Small intestine (tissue), 7 donors: Measurements from ENCODE around the gene TPSB2. TPM values are rescaled to one million over a fixed set of nuclear protein-coding genes. Genes with fewer than 3 reads are reported as not detected.
"Not testable (repeated sequence)": the region's sequence is repeated elsewhere in the genome, so short reads cannot be mapped to it uniquely, and the experiment has no call there.

ENCODE experiments used
- DNase-seq, 2 donors: peaks; one replicate each; pipeline versions ENCODE4 v3.0.0 to v3.0.0-alpha.2; 2013
- FAIRE-seq: peaks from 2 replicates; lab custom pipeline; 2012; peaks lifted over from hg19 to GRCh38; lab: Jason Lieb, UNC
- H3K27ac ChIP-seq, 3 donors: one replicate each; pipeline ENCODE4 v1.5.1; 2013; ENCODE audit warnings: low read length in 2 of 3, mild to moderate bottlenecking in 2 of 3, control low read depth in 1 of 3, inconsistent platforms in 1 of 3, low read depth in 1 of 3, moderate library complexity in 1 of 3
- H3K27me3 ChIP-seq, 3 donors: one replicate each; pipeline ENCODE4 v1.6.1; 2013; ENCODE audit warnings: low read length in 3 of 3, inconsistent platforms in 1 of 3; ENCODE audit not compliant: control insufficient read depth in 3 of 3, insufficient read depth in 3 of 3
- H3K36me3 ChIP-seq, 3 donors: one replicate each; pipeline ENCODE4 v1.6.1; 2013; ENCODE audit warnings: low read length in 3 of 3, inconsistent platforms in 1 of 3, low read depth in 1 of 3, mild to moderate bottlenecking in 1 of 3, moderate library complexity in 1 of 3; ENCODE audit not compliant: control insufficient read depth in 3 of 3, insufficient read depth in 2 of 3
- H3K4me1 ChIP-seq, 3 donors: one replicate each; pipeline ENCODE4 v1.6.1; 2013; ENCODE audit warnings: low read length in 2 of 3, inconsistent platforms in 1 of 3, low read depth in 1 of 3, mild to moderate bottlenecking in 1 of 3, moderate library complexity in 1 of 3; ENCODE audit not compliant: control insufficient read depth in 3 of 3, insufficient read depth in 2 of 3
- H3K4me3 ChIP-seq, 3 donors: one replicate each; pipeline ENCODE4 v1.5.1; 2013; ENCODE audit warnings: low read length in 3 of 3, control low read depth in 1 of 3, inconsistent platforms in 1 of 3, low read depth in 1 of 3, mild to moderate bottlenecking in 1 of 3, moderate library complexity in 1 of 3
- H3K9me3 ChIP-seq, 2 donors: one replicate each; pipeline ENCODE4 v1.6.1; 2013; ENCODE audit warnings: low read depth in 1 of 2, low read length in 1 of 2; ENCODE audit not compliant: control insufficient read depth in 2 of 2, insufficient read depth in 1 of 2
- WGBS, 3 donors: extraction: QIAGEN DNeasy Blood & Tissue Kit; methylation state at CpG; one replicate each; pipeline ENCODE4 v1.1.7; 2013; 5-methylcytosine and 5-hydroxymethylcytosine counted together
- polyA plus RNA-seq, 4 donors: library from polyadenylated mRNA; stranded (reverse) in 3 of 4; unstranded in 1 of 4; fragments of 200-250 nt in 3 of 4; fragments of 120-200 nt in 1 of 4; gene quantifications; one replicate each; pipeline versions ENCODE4 v1.2.1 to v1.2.3, GENCODE V29; 2013
- donor health status: healthy with polysubstance abuse.
- donor health status: control.
- donor health status: control.
- donor health status: Bipolar disorder and iron deficiency.
- donor health status: healthy.

The TPSB2 gene
- polyA plus RNA-seq, 4 donors, result 0.47 to 58.7 (median 20.5) TPM

GRCh38 chr16:1274767-1275166 lies 44.8 kb upstream of the TPSB2 start:
- Histone ChIP-seq H3K4me1 (peaks cover 0 to 17% (median 2%) of the 10 kb centered on the region in 3 donors), H3K27me3 (peaks cover 0 to 8% (median 3%) of the 10 kb centered on the region in 3 donors), H3K36me3 (no peaks in the 10 kb centered on the region), H3K27ac (no peak overlapping the region), H3K9me3 (no peaks in the 10 kb centered on the region), H3K4me3 (no peak overlapping the region)
- FAIRE-seq, result no peak
- no peak for DNase-seq
- WGBS, 3 donors, result 90 to 95% (median 90%) methylated on average over 7 of the region's 7 CpGs

GRCh38 chr16:1273816-1274215 lies 43.8 kb upstream of the TPSB2 start:
- H3K27ac ChIP-seq, result no peak overlapping the region
- H3K9me3 ChIP-seq, result no peaks in the 10 kb centered on the region
- no peaks in the 10 kb centered on the region for H3K36me3 ChIP-seq
- FAIRE-seq (no peak), DNase-seq (no peak)
- H3K4me1 ChIP-seq, result peaks cover 0 to 17% (median 2%) of the 10 kb centered on the region in 3 donors
- WGBS, 3 donors, result 74 to 87% (median 77%) methylated on average over 15 of the region's 15 CpGs
- no peak overlapping the region for H3K4me3 ChIP-seq
- H3K27me3 ChIP-seq, result peaks cover 0 to 5% (median 1%) of the 10 kb centered on the region in 3 donors

- no peak overlapping the region for H3K4me3 ChIP-seq
- no peak for DNase-seq
- FAIRE-seq, result no peak
- H3K36me3 ChIP-seq, result no peaks in the 10 kb centered on the region
- no peak overlapping the region for H3K27ac ChIP-seq
- peaks cover 0 to 17% (median 2%) of the 10 kb centered on the region in 3 donors for H3K4me1 ChIP-seq
- H3K27me3 ChIP-seq, result peaks cover 0 to 1% (median 0%) of the 10 kb centered on the region in 3 donors
- 32 to 65% (median 38%) methylated on average over 9 of the region's 9 CpGs for WGBS, 3 donors
- no peaks in the 10 kb centered on the region for H3K9me3 ChIP-seq
Observed at GRCh38 chr16:1272453-1273198, 42.6 kb upstream of the TPSB2 start.

GRCh38 chr16:1271724-1272413 lies 41.9 kb upstream of the TPSB2 start:
- H3K9me3 ChIP-seq, H3K36me3 ChIP-seq, H3K27me3 ChIP-seq, H3K4me3 ChIP-seq, H3K27ac ChIP-seq, FAIRE-seq: not testable (repeated sequence)
- WGBS, 3 donors, result 4 to 18% (median 5%) methylated on average over 14 to 19 of the region's 19 CpGs
- peak; percentile 63 to 71 for DNase-seq
- peaks cover 0 to 17% (median 2%) of the 10 kb centered on the region in 3 donors for H3K4me1 ChIP-seq

GRCh38 chr16:1271380-1271723 lies 41.4 kb upstream of the TPSB2 start:
- peaks cover 0 to 1% (median 0%) of the 10 kb centered on the region in 3 donors for H3K27me3 ChIP-seq
- 17 to 64% (median 31%) methylated on average over 12 of the region's 12 CpGs for WGBS, 3 donors
- no peaks in the 10 kb centered on the region for H3K36me3 ChIP-seq
- no peak overlapping the region for H3K4me3 ChIP-seq
- no peaks in the 10 kb centered on the region for H3K9me3 ChIP-seq
- FAIRE-seq (no peak), DNase-seq (peak in 1 of 2 donors; percentile 30)
- H3K4me1 ChIP-seq, result peaks cover 0 to 17% (median 2%) of the 10 kb centered on the region in 3 donors
- peak overlapping the region in 1 of 3 donors; percentile 0 for H3K27ac ChIP-seq

GRCh38 chr16:1269418-1269817 lies 39.4 kb upstream of the TPSB2 start:
- WGBS, 3 donors, result 76 to 91% (median 82%) methylated on average over 7 of the region's 7 CpGs
- FAIRE-seq, H3K36me3 ChIP-seq, H3K9me3 ChIP-seq, H3K4me3 ChIP-seq, DNase-seq, H3K27me3 ChIP-seq, H3K27ac ChIP-seq: not testable (repeated sequence)
- H3K4me1 ChIP-seq, result peaks cover 0 to 17% (median 2%) of the 10 kb centered on the region in 3 donors

- Histone ChIP-seq H3K27ac (no peak overlapping the region), H3K4me1 (peaks cover 0 to 2% (median 0%) of the 10 kb centered on the region in 3 donors), H3K4me3 (no peak overlapping the region), H3K36me3 (no peaks in the 10 kb centered on the region), H3K27me3 (peaks cover 0 to 19% (median 3%) of the 10 kb centered on the region in 3 donors), H3K9me3 (no peaks in the 10 kb centered on the region)
- 79 to 89% (median 82%) methylated on average over 15 to 19 of the region's 19 CpGs for WGBS, 3 donors
- FAIRE-seq, result no peak
- DNase-seq, result no peak
Observed at GRCh38 chr16:1265826-1266225, 35.8 kb upstream of the TPSB2 start.

GRCh38 chr16:1265090-1265630 lies 35.2 kb upstream of the TPSB2 start:
- DNase-seq (no peak), FAIRE-seq (no peak)
- H3K27me3 ChIP-seq, result peaks cover 3 to 26% (median 8%) of the 10 kb centered on the region in 3 donors
- no peaks in the 10 kb centered on the region for H3K9me3 ChIP-seq
- H3K36me3 ChIP-seq, result no peaks in the 10 kb centered on the region
- H3K4me1 ChIP-seq, result no peaks in the 10 kb centered on the region
- WGBS, 3 donors, result 81 to 82% (median 82%) methylated on average over 13 of the region's 13 CpGs
- H3K4me3 ChIP-seq, result no peak overlapping the region
- no peak overlapping the region for H3K27ac ChIP-seq
